ENCODE data around the gene CCDC192. TPM values are rescaled to one million over a fixed set of nuclear protein-coding genes. Genes with fewer than 3 reads are reported as not detected.

CCDC192 gene
- total and polyA plus RNA-seq, 4 donors, result not detected

DNA sequence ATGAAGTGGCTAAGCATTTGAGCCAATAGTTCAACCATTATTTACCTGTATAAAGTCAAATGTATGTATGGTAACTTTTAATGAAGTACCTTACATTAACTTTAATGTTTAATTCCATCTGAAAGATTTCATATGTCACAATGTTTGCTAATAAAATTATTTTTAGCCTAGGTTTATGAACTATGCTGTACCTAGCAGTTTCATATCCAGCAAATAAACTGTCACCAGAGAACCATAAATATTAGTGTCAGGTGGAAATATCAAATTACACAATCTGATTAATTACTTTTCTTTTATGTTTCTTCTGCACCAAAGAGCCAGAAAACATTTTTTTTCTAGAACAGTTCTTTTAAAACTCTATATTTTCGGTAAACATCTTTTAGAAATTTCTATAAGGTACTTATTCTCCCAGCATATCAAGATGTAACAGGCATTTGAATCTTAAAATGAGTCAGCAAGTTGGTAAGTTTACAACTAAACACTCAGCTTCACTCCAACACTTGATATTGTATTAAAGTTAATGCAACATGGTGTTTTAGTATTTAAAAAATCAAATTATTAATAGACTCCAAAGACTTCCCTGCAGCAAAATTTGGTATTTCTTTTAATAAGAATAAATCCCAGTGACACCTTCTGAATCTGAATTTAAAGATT lies 8.5 kb upstream of the CCDC192 start:
- Histone ChIP-seq H3K9me3 (ENCODE audit: control insufficient read depth, low read length) (no peaks in the 10 kb centered on the region), H3K36me3 (ENCODE audit: control insufficient read depth in 1 of 2, insufficient read depth in 2 of 2, low read length in 1 of 2) (no peaks in the 10 kb centered on the region), H3K4me3 (ENCODE audit: low read length in 2 of 2) (no peak overlapping the region), H3K27ac (ENCODE audit: low read depth in 1 of 2, low read length in 2 of 2) (no peak overlapping the region), H3K27me3 (ENCODE audit: control insufficient read depth in 1 of 2, insufficient read depth in 2 of 2, low read length in 1 of 2) (no peaks in the 10 kb centered on the region), H3K4me1 (ENCODE audit: control insufficient read depth in 1 of 2, insufficient read depth in 2 of 2, low read length in 2 of 2) (no peaks in the 10 kb centered on the region)
- DNase-seq (no peak), ATAC-seq (ENCODE audit: low FRiP score) (no peak)
- intact Hi-C loops (cut with DNase I), result no loop called here
- 90 to 93% methylated on average over 1 of the region's 1 CpG for WGBS, 2 donors

DNA sequence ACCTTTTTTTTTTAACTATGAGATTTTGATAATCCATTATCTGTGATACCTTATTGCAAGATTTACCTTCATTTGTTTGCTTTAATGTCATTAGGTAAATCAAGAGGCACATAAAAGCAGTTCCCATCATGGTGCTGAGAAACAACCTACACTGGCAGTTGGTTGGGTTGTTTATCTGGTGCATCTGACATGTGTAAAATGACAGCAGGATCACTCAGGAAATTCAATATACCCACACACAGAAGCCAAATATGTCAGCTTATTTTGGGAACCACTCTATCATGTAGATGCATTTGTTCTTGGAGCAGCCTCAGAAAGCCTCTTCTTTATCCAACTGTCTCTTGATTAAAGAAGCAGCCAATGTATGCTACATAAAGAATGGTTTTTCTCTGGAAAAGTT lies 7.8 kb upstream of the CCDC192 start:
- ATAC-seq (ENCODE audit: low FRiP score), result no peak
- no peak overlapping the region for H3K27ac ChIP-seq (ENCODE audit: low read depth in 1 of 2, low read length in 2 of 2)
- H3K4me3 ChIP-seq (ENCODE audit: low read length in 2 of 2), result no peak overlapping the region
- intact Hi-C loops (cut with DNase I), result no loop called here
- no peaks in the 10 kb centered on the region for H3K36me3 ChIP-seq (ENCODE audit: control insufficient read depth in 1 of 2, insufficient read depth in 2 of 2, low read length in 1 of 2)
- no peaks in the 10 kb centered on the region for H3K27me3 ChIP-seq (ENCODE audit: control insufficient read depth in 1 of 2, insufficient read depth in 2 of 2, low read length in 1 of 2)
- no peak for DNase-seq
- H3K9me3 ChIP-seq (ENCODE audit: control insufficient read depth, low read length), result no peaks in the 10 kb centered on the region
- H3K4me1 ChIP-seq (ENCODE audit: control insufficient read depth in 1 of 2, insufficient read depth in 2 of 2, low read length in 2 of 2), result no peaks in the 10 kb centered on the region

DNA sequence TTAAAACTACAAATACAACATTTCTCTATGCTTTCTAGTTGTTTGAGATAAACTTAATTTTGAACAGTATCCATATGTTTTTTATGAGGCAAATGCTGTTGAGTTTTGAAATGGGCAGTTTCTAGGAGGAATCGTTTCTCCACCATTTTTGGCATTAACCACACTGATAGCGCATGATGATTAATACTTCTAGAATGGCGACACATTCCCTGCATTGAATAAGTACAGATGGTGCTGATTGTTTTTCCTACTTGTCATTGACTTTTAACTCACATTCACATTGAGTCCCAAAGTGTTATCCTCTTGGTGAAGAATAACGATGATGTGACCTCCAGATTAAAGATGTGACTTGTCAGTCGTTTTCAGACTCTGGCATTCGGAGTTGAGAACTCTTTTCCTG lies 6.5 kb upstream of the CCDC192 start:
- intact Hi-C loops (cut with DNase I), result no loop called here
- no peaks in the 10 kb centered on the region for H3K9me3 ChIP-seq (ENCODE audit: control insufficient read depth, low read length)
- H3K27ac ChIP-seq (ENCODE audit: low read depth in 1 of 2, low read length in 2 of 2), result no peak overlapping the region
- 20 to 28% methylated on average over 6 of the region's 6 CpGs for WGBS, 2 donors
- no peaks in the 10 kb centered on the region for H3K36me3 ChIP-seq (ENCODE audit: control insufficient read depth in 1 of 2, insufficient read depth in 2 of 2, low read length in 1 of 2)
- H3K4me1 ChIP-seq (ENCODE audit: control insufficient read depth in 1 of 2, insufficient read depth in 2 of 2, low read length in 2 of 2), result no peaks in the 10 kb centered on the region
- H3K4me3 ChIP-seq (ENCODE audit: low read length in 2 of 2), result no peak overlapping the region
- H3K27me3 ChIP-seq (ENCODE audit: control insufficient read depth in 1 of 2, insufficient read depth in 2 of 2, low read length in 1 of 2), result no peaks in the 10 kb centered on the region
- DNase-seq, result no peak
- no peak for ATAC-seq (ENCODE audit: low FRiP score)

DNA sequence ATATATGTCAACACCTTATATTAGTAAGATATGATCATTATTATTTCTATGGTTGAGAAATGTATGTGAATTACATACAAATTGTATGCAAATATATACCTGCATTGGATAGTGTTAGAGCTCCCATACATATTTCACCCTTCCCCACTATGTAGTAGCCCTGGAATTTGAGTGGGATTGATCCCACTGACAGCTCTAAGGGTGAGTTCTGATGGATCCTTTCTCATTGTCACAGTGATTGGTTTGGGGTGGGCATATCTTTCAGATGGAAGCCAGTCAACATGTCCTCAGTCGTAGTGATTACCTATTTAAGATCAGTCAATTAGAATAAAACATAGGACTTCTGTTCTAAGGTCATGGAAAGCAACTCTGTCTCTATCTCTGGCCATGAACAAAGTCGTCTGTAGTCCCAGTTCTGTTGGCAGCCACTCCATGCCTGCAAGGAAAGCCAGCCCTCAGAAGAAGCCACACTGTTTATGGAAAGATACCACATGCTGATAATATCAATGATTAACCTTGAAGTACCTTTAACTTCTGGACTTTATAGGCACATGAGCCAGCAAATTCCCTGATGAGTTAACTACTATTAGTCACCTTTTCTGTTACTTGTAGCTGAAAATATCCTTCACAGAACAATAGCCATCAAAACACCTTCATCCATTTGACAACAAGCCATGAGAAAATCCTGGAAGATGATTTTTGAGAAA lies 5.1 kb upstream of the CCDC192 start:
- no peaks in the 10 kb centered on the region for H3K4me1 ChIP-seq (ENCODE audit: control insufficient read depth in 1 of 2, insufficient read depth in 2 of 2, low read length in 2 of 2)
- H3K27ac ChIP-seq (ENCODE audit: low read depth in 1 of 2, low read length in 2 of 2), result no peak overlapping the region
- intact Hi-C loops (cut with DNase I), result no loop called here
- DNase-seq (no peak), ATAC-seq (ENCODE audit: low FRiP score) (no peak)
- no peaks in the 10 kb centered on the region for H3K36me3 ChIP-seq (ENCODE audit: control insufficient read depth in 1 of 2, insufficient read depth in 2 of 2, low read length in 1 of 2)
- H3K4me3 ChIP-seq (ENCODE audit: low read length in 2 of 2), result no peak overlapping the region
- no peaks in the 10 kb centered on the region for H3K9me3 ChIP-seq (ENCODE audit: control insufficient read depth, low read length)
- WGBS, 2 donors, result 56 to 61% methylated on average over 2 of the region's 2 CpGs
- no peaks in the 10 kb centered on the region for H3K27me3 ChIP-seq (ENCODE audit: control insufficient read depth in 1 of 2, insufficient read depth in 2 of 2, low read length in 1 of 2)

DNA sequence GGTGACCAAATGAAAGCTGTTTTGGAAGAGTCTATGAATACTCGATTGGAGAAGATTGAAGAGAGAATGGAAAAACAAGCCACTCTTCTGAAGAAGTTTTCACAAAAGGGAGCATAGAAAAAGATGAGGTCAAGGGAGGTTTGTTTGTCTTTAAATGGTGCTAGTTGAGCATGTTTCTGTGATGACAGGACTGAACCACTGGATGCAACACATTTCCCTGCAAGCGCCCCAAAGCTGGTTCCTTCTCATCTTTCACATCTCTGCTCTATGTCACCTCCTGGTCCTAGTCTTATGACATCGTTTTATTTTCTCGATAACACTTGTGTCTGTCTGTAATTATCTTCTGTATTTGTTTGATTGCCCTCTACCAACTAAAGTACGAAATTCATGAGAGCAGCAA lies 3.8 kb upstream of the CCDC192 start:
- DNase-seq, result no peak
- Histone ChIP-seq H3K27me3 (ENCODE audit: control insufficient read depth in 1 of 2, insufficient read depth in 2 of 2, low read length in 1 of 2) (no peaks in the 10 kb centered on the region), H3K9me3 (ENCODE audit: control insufficient read depth, low read length) (no peaks in the 10 kb centered on the region), H3K4me3 (ENCODE audit: low read length in 2 of 2) (no peak overlapping the region), H3K27ac (ENCODE audit: low read depth in 1 of 2, low read length in 2 of 2) (no peak overlapping the region), H3K4me1 (ENCODE audit: control insufficient read depth in 1 of 2, insufficient read depth in 2 of 2, low read length in 2 of 2) (no peaks in the 10 kb centered on the region), H3K36me3 (ENCODE audit: control insufficient read depth in 1 of 2, insufficient read depth in 2 of 2, low read length in 1 of 2) (no peaks in the 10 kb centered on the region)
- intact Hi-C loops (cut with DNase I), result no loop called here
- WGBS, 2 donors, result 66 to 71% methylated on average over 5 of the region's 5 CpGs
- ATAC-seq (ENCODE audit: low FRiP score), result no peak

DNA sequence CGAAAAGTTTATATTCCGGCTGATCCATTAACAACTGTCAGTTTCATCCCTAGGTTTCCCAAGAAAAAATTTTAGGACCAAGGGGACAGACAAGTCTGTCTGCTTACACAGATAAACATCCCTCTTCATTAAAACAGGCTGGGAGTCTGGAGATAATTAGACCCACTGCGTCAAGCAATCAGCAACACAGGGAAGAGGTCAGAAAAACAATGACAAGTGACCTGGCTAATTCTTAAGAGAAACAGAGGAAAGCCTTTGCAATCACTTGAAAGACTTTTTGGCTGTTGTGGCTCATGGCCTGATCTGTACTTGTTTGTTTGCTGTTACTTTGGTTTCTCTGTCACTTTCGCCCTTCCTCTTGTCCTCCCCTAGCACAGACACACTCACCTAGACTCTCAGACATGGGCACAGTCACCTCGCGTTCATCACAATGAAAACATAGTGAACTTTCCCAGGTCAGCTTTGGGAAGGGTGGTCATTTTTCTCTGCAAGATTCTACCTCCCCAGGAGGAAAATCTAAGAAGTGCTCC lies 2.9 kb upstream of the CCDC192 start:
- Histone ChIP-seq H3K9me3 (ENCODE audit: control insufficient read depth, low read length) (no peaks in the 10 kb centered on the region), H3K4me1 (ENCODE audit: control insufficient read depth in 1 of 2, insufficient read depth in 2 of 2, low read length in 2 of 2) (no peaks in the 10 kb centered on the region), H3K4me3 (ENCODE audit: low read length in 2 of 2) (no peak overlapping the region), H3K27me3 (ENCODE audit: control insufficient read depth in 1 of 2, insufficient read depth in 2 of 2, low read length in 1 of 2) (no peaks in the 10 kb centered on the region), H3K36me3 (ENCODE audit: control insufficient read depth in 1 of 2, insufficient read depth in 2 of 2, low read length in 1 of 2) (no peaks in the 10 kb centered on the region), H3K27ac (ENCODE audit: low read depth in 1 of 2, low read length in 2 of 2) (no peak overlapping the region)
- intact Hi-C loops (cut with DNase I), result no loop called here
- 63 to 67% methylated on average over 6 of the region's 6 CpGs for WGBS, 2 donors
- no peak for ATAC-seq (ENCODE audit: low FRiP score)
- DNase-seq, result no peak

DNA sequence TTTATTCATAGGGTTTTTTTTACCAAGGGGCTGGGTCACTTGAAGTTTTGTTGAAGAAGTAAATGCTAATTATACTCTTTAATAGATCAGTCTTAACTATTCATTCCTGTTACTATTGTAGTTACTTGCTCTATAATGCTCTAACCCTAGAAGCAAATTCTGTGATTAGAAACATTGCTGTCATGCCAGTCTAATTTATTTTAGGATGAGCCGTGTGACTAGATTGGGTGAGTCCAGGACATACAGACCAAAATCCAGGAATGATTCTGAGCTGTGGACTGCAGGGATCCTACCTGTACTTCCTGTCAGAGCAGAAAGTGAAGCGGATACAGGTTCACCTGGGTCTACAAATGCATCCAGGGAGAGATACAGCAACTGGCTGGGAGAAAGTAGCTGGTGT lies 757 bp upstream of the CCDC192 start:
- H3K9me3 ChIP-seq (ENCODE audit: control insufficient read depth, low read length), result no peaks in the 10 kb centered on the region
- no peak overlapping the region for H3K4me3 ChIP-seq (ENCODE audit: low read length in 2 of 2)
- H3K27ac ChIP-seq (ENCODE audit: low read depth in 1 of 2, low read length in 2 of 2), result no peak overlapping the region
- intact Hi-C loops (cut with DNase I), result no loop called here
- no peaks in the 10 kb centered on the region for H3K4me1 ChIP-seq (ENCODE audit: control insufficient read depth in 1 of 2, insufficient read depth in 2 of 2, low read length in 2 of 2)
- WGBS, 2 donors, result 90% methylated on average over 2 of the region's 2 CpGs
- no peaks in the 10 kb centered on the region for H3K27me3 ChIP-seq (ENCODE audit: control insufficient read depth in 1 of 2, insufficient read depth in 2 of 2, low read length in 1 of 2)
- ATAC-seq (ENCODE audit: low FRiP score), result no peak
- no peak for DNase-seq
- H3K36me3 ChIP-seq (ENCODE audit: control insufficient read depth in 1 of 2, insufficient read depth in 2 of 2, low read length in 1 of 2), result no peaks in the 10 kb centered on the region

DNA sequence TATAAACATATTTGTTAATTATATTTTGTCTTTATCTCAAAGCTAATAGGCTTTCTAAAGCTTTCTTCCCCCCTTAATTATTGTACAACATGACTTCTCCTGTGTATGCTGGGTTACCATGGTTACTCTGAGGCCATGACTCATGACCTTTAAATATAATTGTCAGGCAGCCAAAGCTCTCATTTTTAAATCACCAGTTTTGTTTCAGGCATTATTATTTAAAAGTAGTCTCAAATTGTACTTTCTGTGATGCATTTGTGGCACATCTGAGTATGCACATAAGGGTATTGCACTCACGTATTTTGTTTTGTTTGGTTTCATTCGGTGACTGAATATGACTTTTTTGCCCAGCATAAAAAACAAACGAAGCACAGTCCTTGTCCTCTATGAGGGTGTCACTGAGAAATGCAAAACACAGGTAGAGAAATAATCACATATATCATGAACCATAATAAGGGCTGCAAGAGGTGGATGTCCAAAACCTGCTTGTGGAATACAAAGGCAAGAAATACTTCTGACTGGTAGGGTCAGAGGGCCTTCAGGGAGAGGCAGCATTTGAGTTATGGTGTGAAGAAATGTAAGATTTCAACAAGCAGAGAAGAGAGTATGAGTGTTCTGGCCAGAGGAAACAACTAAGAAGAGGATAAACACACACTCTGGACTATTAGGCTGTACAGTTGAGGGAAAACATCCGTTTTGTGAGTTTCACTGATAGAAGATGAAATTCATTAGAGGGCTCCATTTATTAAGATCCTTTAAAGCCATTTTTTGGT lies 2.1 kb downstream of the CCDC192 start:
- Histone ChIP-seq H3K4me3 (ENCODE audit: low read length in 2 of 2) (no peak overlapping the region), H3K9me3 (ENCODE audit: control insufficient read depth, low read length) (no peaks in the 10 kb centered on the region), H3K27ac (ENCODE audit: low read depth in 1 of 2, low read length in 2 of 2) (no peak overlapping the region), H3K27me3 (ENCODE audit: control insufficient read depth in 1 of 2, insufficient read depth in 2 of 2, low read length in 1 of 2) (no peaks in the 10 kb centered on the region), H3K36me3 (ENCODE audit: control insufficient read depth in 1 of 2, insufficient read depth in 2 of 2, low read length in 1 of 2) (no peaks in the 10 kb centered on the region), H3K4me1 (ENCODE audit: control insufficient read depth in 1 of 2, insufficient read depth in 2 of 2, low read length in 2 of 2) (no peaks in the 10 kb centered on the region)
- intact Hi-C loops (cut with DNase I), result no loop called here
- 14 to 18% methylated on average over 4 of the region's 4 CpGs for WGBS, 2 donors
- DNase-seq (no peak), ATAC-seq (ENCODE audit: low FRiP score) (peak; percentile 73)
